KOPT-K1 (cell line): ENCODE results near the gene REV3L.

Experiments used
- H3K27ac ChIP-seq: fragments of 200-600 bp; sonication (generic); 2 replicates; pipeline ENCODE4 v1.5.1; 2016; ENCODE audit warnings: antibody characterized with exemption, mild to moderate bottlenecking, low read depth, low read length; ENCODE audit not compliant: poor library complexity, severe bottlenecking
- H3K36me3 ChIP-seq: fragments of 200-600 bp; sonication (generic); 2 replicates; pipeline ENCODE4 v1.5.1; 2017; ENCODE audit warnings: antibody characterized with exemption, mild to moderate bottlenecking, low read length, moderate library complexity; ENCODE audit not compliant: insufficient read depth
- H3K9me3 ChIP-seq: fragments of 200-600 bp; sonication (generic); 2 replicates; pipeline ENCODE4 v1.5.1; 2017; ENCODE audit warnings: antibody characterized with exemption, low read length, mild to moderate bottlenecking; ENCODE audit not compliant: insufficient read depth, poor library complexity, severe bottlenecking

Gene REV3L

DNA sequence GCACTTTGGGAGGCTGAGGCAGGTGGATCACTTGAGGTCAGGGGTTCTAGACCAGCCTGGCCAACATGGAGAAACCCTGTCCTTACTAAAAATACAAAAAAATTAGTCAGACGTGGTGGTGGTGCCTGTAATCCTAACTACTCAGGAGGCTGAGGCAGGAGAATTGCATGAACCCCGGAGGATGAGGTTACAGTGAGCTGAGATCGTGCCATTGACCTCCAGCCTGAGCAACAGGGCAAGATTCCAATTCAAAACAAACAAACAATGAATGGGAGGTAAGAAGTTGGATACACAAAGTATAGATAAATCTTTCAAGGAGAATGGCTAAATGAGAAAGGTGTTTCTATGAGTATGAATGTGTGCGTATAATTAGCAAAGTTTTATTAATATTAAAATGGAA lies 75.3 kb downstream of the REV3L start:
- peaks cover 60% of the 10 kb centered on the region for H3K36me3 ChIP-seq
- H3K27ac ChIP-seq, result no peak overlapping the region

GRCh38 chr6:111406200-111406721 lies 76.8 kb downstream of the REV3L start:
- no peak overlapping the region for H3K27ac ChIP-seq
- peaks cover 11% of the 10 kb centered on the region for H3K9me3 ChIP-seq
- peaks cover 66% of the 10 kb centered on the region for H3K36me3 ChIP-seq

More for the DNA sequence above, 75.3 kb downstream of the REV3L start:
- H3K9me3 ChIP-seq, result peaks cover 11% of the 10 kb centered on the region

DNA sequence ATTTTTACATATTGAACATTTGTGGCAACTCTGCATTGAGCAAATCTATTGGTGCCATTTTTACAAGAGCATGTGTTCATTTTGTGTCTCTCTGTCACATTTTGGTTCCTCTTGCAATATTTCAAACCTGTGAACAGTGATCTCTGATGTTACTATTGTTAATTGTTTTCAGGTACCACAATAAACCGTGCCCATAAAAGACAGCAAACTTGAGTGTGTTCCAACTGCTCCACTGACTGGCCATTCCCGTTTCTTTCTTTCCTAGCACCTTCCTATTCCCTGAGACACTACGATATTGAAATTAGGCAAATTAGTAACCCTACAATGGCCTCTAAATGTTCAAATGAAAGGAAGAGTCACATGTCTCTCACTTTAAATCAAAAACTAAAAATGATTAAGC lies 79.6 kb downstream of the REV3L start:
- Histone ChIP-seq H3K36me3 (peaks cover 62% of the 10 kb centered on the region), H3K27ac (no peak overlapping the region), H3K9me3 (peaks cover 11% of the 10 kb centered on the region)

DNA sequence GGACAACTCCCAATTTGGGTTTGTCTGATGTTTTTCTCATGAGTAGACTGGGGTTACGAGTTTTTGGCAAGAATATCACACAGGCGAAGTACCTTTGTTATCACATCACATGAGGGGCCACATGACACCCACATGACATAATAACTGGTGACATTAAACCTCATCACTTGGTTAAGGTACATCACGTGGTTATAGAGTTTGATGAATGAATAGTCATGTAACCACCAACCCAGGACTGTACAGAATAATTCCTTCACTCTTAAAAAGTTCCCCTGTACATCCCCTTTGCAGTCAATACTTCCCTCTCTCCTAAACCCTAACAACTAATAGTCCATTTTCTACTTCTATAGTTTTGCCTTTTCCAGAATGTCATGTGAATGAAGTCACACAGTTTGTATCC lies 83.4 kb downstream of the REV3L start:
- no peak overlapping the region for H3K27ac ChIP-seq
- peaks cover 11% of the 10 kb centered on the region for H3K9me3 ChIP-seq
- H3K36me3 ChIP-seq, result peaks cover 64% of the 10 kb centered on the region

DNA sequence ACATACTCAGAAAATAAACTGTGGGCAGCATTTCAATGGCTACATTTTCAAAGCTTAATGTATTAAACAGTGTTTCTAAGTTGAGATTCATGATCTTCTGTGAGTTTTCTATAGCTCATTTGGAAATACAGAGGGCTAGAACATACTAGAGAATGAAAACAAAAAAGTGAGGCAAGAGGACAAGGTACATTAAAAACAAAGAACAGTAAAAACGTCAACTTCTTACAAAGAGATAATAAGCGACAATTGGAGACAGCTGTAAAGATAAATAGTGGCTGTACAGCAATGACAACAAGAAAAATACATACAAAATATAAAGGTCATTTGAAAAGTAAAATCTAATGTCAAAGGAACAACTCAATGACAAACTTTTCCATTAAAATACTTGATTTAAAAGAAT lies 94.3 kb downstream of the REV3L start:
- Histone ChIP-seq H3K27ac (no peak overlapping the region), H3K9me3 (no peaks in the 10 kb centered on the region), H3K36me3 (peaks cover 66% of the 10 kb centered on the region)

DNA sequence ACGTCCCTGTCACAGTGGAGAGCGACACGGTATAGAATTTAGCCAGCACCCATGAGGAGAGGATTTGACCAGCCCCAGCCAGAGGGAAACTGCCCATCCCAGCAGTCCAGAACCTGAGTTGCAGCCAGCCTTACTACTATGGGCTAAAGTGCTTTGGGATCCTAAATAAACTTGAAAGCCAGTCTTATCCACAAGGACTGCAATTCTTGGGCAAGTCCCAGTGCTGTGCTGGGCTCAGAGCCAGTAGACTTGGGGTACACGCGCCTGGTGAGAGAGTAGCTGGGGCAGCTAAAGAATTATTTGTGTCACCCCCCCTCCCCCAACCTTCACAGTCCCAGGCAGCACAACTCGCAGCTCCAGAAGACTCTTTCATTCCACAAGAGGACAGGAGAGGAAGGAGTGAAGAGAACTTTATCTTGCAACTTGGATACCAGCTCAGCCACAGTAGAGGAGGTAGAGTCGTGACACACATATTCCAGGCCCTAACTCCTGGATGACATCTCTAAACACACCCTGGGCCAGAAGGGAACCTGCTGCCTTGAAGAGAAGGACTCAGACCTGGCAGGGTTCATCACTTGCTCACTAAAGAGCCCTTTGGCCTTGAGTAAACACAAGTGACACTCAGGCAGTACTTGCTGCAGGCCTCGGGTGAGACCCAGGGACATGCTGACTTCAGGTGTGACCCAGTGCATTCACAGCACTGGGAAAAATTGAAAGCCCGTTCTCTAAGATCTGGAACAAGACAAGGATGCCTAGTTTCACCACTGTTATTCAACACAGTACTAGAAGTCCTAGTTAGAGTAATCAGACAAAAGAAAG lies 100.3 kb downstream of the REV3L start:
- no peaks in the 10 kb centered on the region for H3K9me3 ChIP-seq
- peaks cover 56% of the 10 kb centered on the region for H3K36me3 ChIP-seq
- no peak overlapping the region for H3K27ac ChIP-seq

DNA sequence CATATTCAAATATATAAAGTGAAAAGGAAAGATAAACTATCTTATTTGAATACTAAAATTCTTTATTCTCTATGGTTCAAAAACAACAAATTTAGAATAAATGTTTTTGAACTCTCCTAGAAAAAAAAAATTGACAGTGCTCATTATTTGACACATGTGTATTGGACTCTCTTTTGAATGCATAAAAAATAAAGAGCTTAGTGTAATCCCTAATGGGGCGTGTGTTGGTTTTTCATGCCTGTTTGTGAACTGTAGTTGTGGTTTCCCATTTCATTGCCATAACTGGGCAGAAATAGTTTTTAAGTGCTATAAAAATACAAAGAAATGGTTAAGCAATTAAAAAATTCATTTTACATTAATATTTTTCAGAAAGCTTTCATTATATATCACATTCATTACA lies 101.3 kb downstream of the REV3L start:
- Histone ChIP-seq H3K27ac (no peak overlapping the region), H3K36me3 (peaks cover 56% of the 10 kb centered on the region)

DNA sequence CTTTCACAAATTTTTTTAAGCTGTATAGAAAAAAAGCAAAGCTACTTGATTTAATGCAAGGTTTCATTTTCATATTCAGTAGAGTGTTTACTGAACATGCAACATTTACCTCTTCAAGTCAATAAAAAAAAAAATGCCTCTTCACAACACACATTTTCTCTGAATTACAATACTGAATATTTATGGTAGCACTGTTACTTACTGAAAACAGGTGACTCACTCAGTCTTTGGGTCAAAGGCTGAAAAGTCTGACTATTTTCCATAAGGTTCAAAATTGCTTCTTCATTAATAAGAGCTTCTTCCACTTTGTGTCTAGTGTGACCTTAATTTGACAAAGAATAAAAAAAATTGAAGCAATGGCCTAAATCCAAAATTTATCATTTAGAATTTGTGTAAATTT lies 101.9 kb downstream of the REV3L start:
- H3K9me3 ChIP-seq, result no peaks in the 10 kb centered on the region
- peaks cover 58% of the 10 kb centered on the region for H3K36me3 ChIP-seq
- no peak overlapping the region for H3K27ac ChIP-seq

More for the DNA sequence above, 101.3 kb downstream of the REV3L start:
- H3K9me3 ChIP-seq, result no peaks in the 10 kb centered on the region

DNA sequence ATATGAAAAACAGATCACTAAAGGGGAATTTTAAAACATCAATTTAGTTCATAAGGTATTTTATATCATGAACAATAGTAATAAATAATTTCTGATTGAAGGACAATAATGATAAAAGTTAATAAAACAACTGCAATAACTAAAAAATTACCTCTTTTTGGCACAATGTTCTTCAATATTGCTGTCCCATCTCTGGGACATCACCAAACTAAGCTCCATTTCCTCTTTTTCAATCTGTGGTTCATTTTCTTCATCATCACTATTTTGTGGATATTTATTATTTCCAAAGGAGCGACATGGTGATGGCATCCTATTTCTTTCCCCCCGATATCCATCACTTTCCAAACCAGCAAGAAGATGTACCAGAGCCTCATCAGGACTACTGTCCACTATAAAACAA lies 103.2 kb downstream of the REV3L start:
- Histone ChIP-seq H3K27ac (no peak overlapping the region), H3K36me3 (peaks cover 64% of the 10 kb centered on the region)

GRCh38 chr6:111379302-111379701 lies 103.7 kb downstream of the REV3L start:
- no peak overlapping the region for H3K27ac ChIP-seq
- H3K36me3 ChIP-seq, result peaks cover 64% of the 10 kb centered on the region
- no peaks in the 10 kb centered on the region for H3K9me3 ChIP-seq

More for the DNA sequence above, 103.2 kb downstream of the REV3L start:
- no peaks in the 10 kb centered on the region for H3K9me3 ChIP-seq

- Histone ChIP-seq H3K9me3 (no peaks in the 10 kb centered on the region), H3K27ac (no peak overlapping the region), H3K36me3 (peaks cover 67% of the 10 kb centered on the region)
These were observed 105.4 kb downstream of the REV3L start for GRCh38 chr6:111377558-111378120.

- Histone ChIP-seq H3K27ac (no peak overlapping the region), H3K36me3 (peaks cover 48% of the 10 kb centered on the region), H3K9me3 (no peaks in the 10 kb centered on the region)
These were observed 115.5 kb downstream of the REV3L start for GRCh38 chr6:111367393-111368088.

DNA sequence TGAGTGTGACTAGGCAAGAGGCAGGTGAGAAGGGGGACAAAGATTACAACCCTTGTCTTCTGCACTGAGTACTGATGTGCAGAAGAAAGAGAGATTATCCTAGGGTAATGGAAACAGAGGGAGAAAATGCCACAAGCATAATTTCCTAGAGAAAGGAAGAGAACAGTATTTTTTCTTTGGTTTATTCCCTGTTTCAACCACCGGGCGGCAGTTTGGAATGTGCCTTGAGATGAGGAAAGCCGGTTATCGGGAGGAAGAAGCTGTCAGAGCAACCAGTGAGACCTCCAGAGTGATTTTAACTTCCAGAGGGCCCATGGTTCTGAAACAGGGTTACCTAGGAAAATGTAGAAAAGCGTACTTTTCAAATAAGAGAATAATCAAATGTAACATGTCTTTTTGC lies 121.4 kb downstream of the REV3L start:
- Histone ChIP-seq H3K9me3 (no peaks in the 10 kb centered on the region), H3K27ac (no peak overlapping the region), H3K36me3 (peaks cover 29% of the 10 kb centered on the region)

GRCh38 chr6:111358454-111358853 lies 124.6 kb downstream of the REV3L start:
- H3K27ac ChIP-seq, result no peak overlapping the region
- no peaks in the 10 kb centered on the region for H3K9me3 ChIP-seq
- H3K36me3 ChIP-seq, result peaks cover 38% of the 10 kb centered on the region

DNA sequence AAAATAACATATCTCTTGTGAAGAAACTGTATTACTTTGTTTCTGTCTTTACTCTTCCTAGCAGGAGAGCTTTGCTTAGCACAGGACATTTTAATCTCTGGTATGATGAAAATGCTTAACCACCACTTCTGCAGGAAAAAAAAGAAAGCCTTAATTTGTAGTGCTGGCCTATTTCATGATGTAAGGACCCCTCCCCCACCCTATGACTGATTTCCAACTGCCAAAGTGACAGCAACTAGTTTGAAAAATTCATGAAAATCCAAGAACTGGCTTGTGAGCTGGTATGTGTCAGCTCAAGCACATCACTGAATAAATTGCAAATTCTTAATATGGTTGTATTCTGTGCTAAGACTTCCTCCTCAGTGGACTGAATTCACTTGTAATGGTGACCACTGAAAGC lies 125.3 kb downstream of the REV3L start:
- H3K9me3 ChIP-seq, result no peaks in the 10 kb centered on the region
- peaks cover 36% of the 10 kb centered on the region for H3K36me3 ChIP-seq
- no peak overlapping the region for H3K27ac ChIP-seq
